Fibroblast of lung (primary cell): ENCODE measurements around the gene ZNF385B. TPM values are rescaled to one million over a fixed set of nuclear protein-coding genes. Genes with fewer than 3 reads are reported as not detected.

Source experiments
- DNase-seq, 2 donors: peaks; one replicate each; pipeline versions ENCODE4 v3.0.0 to v3.0.0-alpha.2; 2010; ENCODE audit warnings: low read depth in 2 of 2
- H2AFZ ChIP-seq: 2 replicates; pipeline ENCODE4 v1.5.1; 2012; ENCODE audit warnings: low read length, control low read depth, inconsistent platforms
- H3K27ac ChIP-seq: 2 replicates; pipeline ENCODE4 v1.5.1; 2011; ENCODE audit warnings: low read length, control low read depth; ENCODE audit not compliant: insufficient read depth
- H3K27me3 ChIP-seq: 2 replicates; pipeline ENCODE4 v1.5.1; 2011; ENCODE audit warnings: mild to moderate bottlenecking, low read length; ENCODE audit not compliant: control insufficient read depth, insufficient read depth
- H3K36me3 ChIP-seq: 2 replicates; pipeline ENCODE4 v1.5.1; 2011; ENCODE audit warnings: low read length; ENCODE audit not compliant: control insufficient read depth, insufficient read depth
- H3K4me1 ChIP-seq: 2 replicates; pipeline ENCODE4 v1.5.1; 2011; ENCODE audit warnings: low read length; ENCODE audit not compliant: control insufficient read depth, insufficient read depth; ENCODE audit errors: extremely low read depth
- H3K4me2 ChIP-seq: 2 replicates; pipeline ENCODE4 v1.5.1; 2011; ENCODE audit warnings: low read length, control low read depth; ENCODE audit not compliant: insufficient read depth; ENCODE audit errors: extremely low read depth
- H3K4me3 ChIP-seq, 4 experiments: fragments of 200-600 bp in 1 of 4; sonication (generic) in 1 of 4; replicated peaks in 1 of 4; 2 replicates each; pipeline ENCODE4 v1.5.1; 2011 to 2016; ENCODE audit warnings: low read length in 4 of 4, low read depth in 3 of 4, mild to moderate bottlenecking in 3 of 4, control low read depth in 2 of 4, inconsistent platforms in 1 of 4, mixed read lengths in 1 of 4; ENCODE audit not compliant: insufficient read depth in 1 of 4; ENCODE audit errors: control extremely low read depth in 1 of 4
- H3K79me2 ChIP-seq: 2 replicates; pipeline ENCODE4 v1.5.1; 2012; ENCODE audit warnings: mild to moderate bottlenecking, low read length, inconsistent platforms; ENCODE audit not compliant: control insufficient read depth, insufficient read depth
- H3K9ac ChIP-seq: 2 replicates; pipeline ENCODE4 v1.5.1; 2011; ENCODE audit warnings: mild to moderate bottlenecking, low read length, control low read depth; ENCODE audit not compliant: insufficient read depth
- H3K9me3 ChIP-seq: 2 replicates; pipeline ENCODE4 v1.5.1; 2012; ENCODE audit warnings: low read depth, low read length; ENCODE audit not compliant: control insufficient read depth, insufficient read depth
- H4K20me1 ChIP-seq: 2 replicates; pipeline ENCODE4 v1.5.1; 2011; ENCODE audit warnings: low read length; ENCODE audit not compliant: control insufficient read depth, insufficient read depth; ENCODE audit errors: extremely low read depth
- EZH2 ChIP-seq: IDR thresholded peaks from 2 replicates; pipeline ENCODE4 v1.5.1; 2012; ENCODE audit warnings: low read length, control low read depth, mild to moderate bottlenecking; ENCODE audit errors: missing control alignments
- polyA plus RNA-seq, 2 donors: library from polyadenylated mRNA; depleted of rRNA in 1 of 2; stranded (reverse) in 1 of 2; unstranded in 1 of 2; fragments of >200 nt; gene quantifications; 2 replicates each; pipeline ENCODE4 v1.2.1, GENCODE V29; 2011 to 2012; ENCODE audit warnings: missing spikeins in 1 of 2
- total RNA-seq: library from RNA; depleted of rRNA; stranded (reverse); fragments of >200 nt; gene quantifications from 2 replicates; pipeline ENCODE4 v1.2.1, GENCODE V29; 2014
- TF ChIP-seq, protein P1 (sequence below), 2 donors: IDR thresholded peaks in 1 of 2; conservative IDR thresholded peaks in 1 of 2; 1 replicate in 1 of 2; 2 replicates in 1 of 2; pipeline ENCODE4 v1.5.1; 2011 to 2012; ENCODE audit warnings: low read length in 2 of 2, control low read depth in 1 of 2, inconsistent platforms in 1 of 2, low read depth in 1 of 2, mild to moderate bottlenecking in 1 of 2

Gene ZNF385B
- total and polyA plus RNA-seq, 2 donors (not counting 1 experiment from before 2014, with no cell fraction given), result 0.06 TPM; not detected in 1

- Histone ChIP-seq H3K27me3 (no peaks in the 10 kb centered on the region), H3K4me3 (no peak overlapping the region), H3K4me1 (no peaks in the 10 kb centered on the region), H4K20me1 (no peaks in the 10 kb centered on the region), H3K27ac (no peak overlapping the region), H3K36me3 (no peaks in the 10 kb centered on the region), H2AFZ (no peak overlapping the region), H3K79me2 (no peaks in the 10 kb centered on the region), H3K9ac (no peak overlapping the region), H3K4me2 (no peak overlapping the region), H3K9me3 (no peaks in the 10 kb centered on the region)
- TF ChIP-seq, protein P1, sequence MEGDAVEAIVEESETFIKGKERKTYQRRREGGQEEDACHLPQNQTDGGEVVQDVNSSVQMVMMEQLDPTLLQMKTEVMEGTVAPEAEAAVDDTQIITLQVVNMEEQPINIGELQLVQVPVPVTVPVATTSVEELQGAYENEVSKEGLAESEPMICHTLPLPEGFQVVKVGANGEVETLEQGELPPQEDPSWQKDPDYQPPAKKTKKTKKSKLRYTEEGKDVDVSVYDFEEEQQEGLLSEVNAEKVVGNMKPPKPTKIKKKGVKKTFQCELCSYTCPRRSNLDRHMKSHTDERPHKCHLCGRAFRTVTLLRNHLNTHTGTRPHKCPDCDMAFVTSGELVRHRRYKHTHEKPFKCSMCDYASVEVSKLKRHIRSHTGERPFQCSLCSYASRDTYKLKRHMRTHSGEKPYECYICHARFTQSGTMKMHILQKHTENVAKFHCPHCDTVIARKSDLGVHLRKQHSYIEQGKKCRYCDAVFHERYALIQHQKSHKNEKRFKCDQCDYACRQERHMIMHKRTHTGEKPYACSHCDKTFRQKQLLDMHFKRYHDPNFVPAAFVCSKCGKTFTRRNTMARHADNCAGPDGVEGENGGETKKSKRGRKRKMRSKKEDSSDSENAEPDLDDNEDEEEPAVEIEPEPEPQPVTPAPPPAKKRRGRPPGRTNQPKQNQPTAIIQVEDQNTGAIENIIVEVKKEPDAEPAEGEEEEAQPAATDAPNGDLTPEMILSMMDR (conservative IDR thresholded peaks at IDR 0.05 in 1 of 2, IDR thresholded peaks at IDR 0.05 in 1 of 2; ENCODE audit: low read depth in 1 of 2, low read length in 2 of 2), result no peak
- no peak for TF ChIP-seq EZH2
- no peak for DNase-seq
Observed at GRCh38 chr2:179429597-179429996, 431.8 kb downstream of the ZNF385B start.

GRCh38 chr2:179429060-179429471, 432.3 kb downstream of the ZNF385B start:
- H3K36me3 ChIP-seq, result no peaks in the 10 kb centered on the region
- H3K79me2 ChIP-seq, result no peaks in the 10 kb centered on the region
- H3K4me2 ChIP-seq, result no peak overlapping the region
- DNase-seq, result no peak
- H4K20me1 ChIP-seq, result no peaks in the 10 kb centered on the region
- TF ChIP-seq EZH2, result no peak
- TF ChIP-seq, protein P1 (conservative IDR thresholded peaks at IDR 0.05 in 1 of 2, IDR thresholded peaks at IDR 0.05 in 1 of 2; ENCODE audit: low read depth in 1 of 2, low read length in 2 of 2), result no peak
- H3K9me3 ChIP-seq, result no peaks in the 10 kb centered on the region
- H3K27me3 ChIP-seq, result no peaks in the 10 kb centered on the region
- H2AFZ ChIP-seq, result no peak overlapping the region
- H3K9ac ChIP-seq, result no peak overlapping the region
- H3K27ac ChIP-seq, result no peak overlapping the region
- no peaks in the 10 kb centered on the region for H3K4me1 ChIP-seq
- no peak overlapping the region for H3K4me3 ChIP-seq

- Histone ChIP-seq H3K4me3 (no peak overlapping the region), H3K36me3 (no peaks in the 10 kb centered on the region), H3K9me3 (no peaks in the 10 kb centered on the region), H3K9ac (no peak overlapping the region), H3K27ac (no peak overlapping the region), H4K20me1 (no peaks in the 10 kb centered on the region), H3K4me2 (no peak overlapping the region), H3K4me1 (no peaks in the 10 kb centered on the region), H2AFZ (no peak overlapping the region), H3K79me2 (no peaks in the 10 kb centered on the region), H3K27me3 (no peaks in the 10 kb centered on the region)
- TF ChIP-seq, protein P1 (conservative IDR thresholded peaks at IDR 0.05 in 1 of 2, IDR thresholded peaks at IDR 0.05 in 1 of 2; ENCODE audit: low read depth in 1 of 2, low read length in 2 of 2), result no peak
- TF ChIP-seq EZH2, result no peak
- no peak for DNase-seq
Observed at GRCh38 chr2:179428649-179429048, 432.8 kb downstream of the ZNF385B start.
